GM12873 (cell line): Measurements from ENCODE around the gene PPAT.

Source experiments
- CTCF ChIP-seq: IDR thresholded peaks from 2 replicates; pipeline ENCODE4 v1.5.1; 2012; ENCODE audit warnings: low read depth, mild to moderate bottlenecking, moderate library complexity, low read length, control low read depth; ENCODE audit not compliant: insufficient read depth; ENCODE audit errors: missing control alignments

The PPAT gene

GRCh38 chr4:56374956-56375355, 60.5 kb downstream of the PPAT start:
- TF ChIP-seq CTCF: no peak

GRCh38 chr4:56372774-56373173, 62.6 kb downstream of the PPAT start:
- TF ChIP-seq CTCF: no peak

- no peak for TF ChIP-seq CTCF
These were observed 63.8 kb downstream of the PPAT start for GRCh38 chr4:56371426-56372220.

GRCh38 chr4:56370377-56370776, 65.0 kb downstream of the PPAT start:
- TF ChIP-seq CTCF: no peak

- TF ChIP-seq CTCF: no peak
These were observed 75.3 kb downstream of the PPAT start for GRCh38 chr4:56360071-56360470.

GRCh38 chr4:56356650-56357049, 78.8 kb downstream of the PPAT start:
- no peak for TF ChIP-seq CTCF

GRCh38 chr4:56348576-56348975, 86.8 kb downstream of the PPAT start:
- no peak for TF ChIP-seq CTCF

- TF ChIP-seq CTCF: no peak
These were observed 90.0 kb downstream of the PPAT start for GRCh38 chr4:56345458-56345857.
